GM21526 (cell line): Measurements from ENCODE around the gene MATCAP1.

ENCODE experiments used
- ATAC-seq: cut with Tn5 transposase; IDR thresholded peaks from one replicate; pipeline ENCODE4 v1.9.1; 2021; ENCODE audit warnings: moderate library complexity; ENCODE audit not compliant: unreplicated experiment, low FRiP score

MATCAP1 gene

GRCh38 chr16:67191995-67192681 lies 8.4 kb upstream of the MATCAP1 start, which contains the start of gene E2F4:
Gene E2F4 (plus strand): TSS chr16:67192155. CDS start chr16:67192228, 73 bp downstream.
- peak; percentile 73 for ATAC-seq

GRCh38 chr16:67191411-67191994 lies 7.7 kb upstream of the MATCAP1 start:
- ATAC-seq = no peak

GRCh38 chr16:67190448-67191399 lies 7.0 kb upstream of the MATCAP1 start:
- no peak for ATAC-seq

DNA sequence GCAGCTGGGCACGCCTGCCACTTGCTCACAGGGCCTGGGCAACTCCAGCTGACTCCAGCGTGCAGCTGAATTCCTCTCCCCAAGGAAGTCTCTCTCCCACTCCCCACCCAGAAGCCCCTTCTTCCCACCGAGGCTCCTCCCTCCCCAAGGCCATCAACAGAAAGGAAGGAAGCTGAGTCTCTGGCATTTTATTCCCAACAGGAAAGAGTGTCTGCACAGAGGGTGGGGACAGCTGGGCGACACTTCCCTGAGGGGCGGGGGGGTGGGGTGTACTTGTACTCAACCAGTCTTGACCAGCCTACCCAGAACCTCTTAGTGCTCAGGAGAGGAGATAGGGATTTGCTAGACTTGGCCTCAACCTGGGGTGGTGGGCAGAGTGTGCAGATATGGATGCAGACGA lies 6.3 kb upstream of the MATCAP1 start, which contains the start of gene EXOC3L1:
Gene EXOC3L1 (minus strand): TSS at position 96 of the 400 bp plus-strand sequence. CDS start 460 bp downstream, outside the sequence.
- ATAC-seq = no peak

GRCh38 chr16:67188798-67189197 lies 5.0 kb upstream of the MATCAP1 start:
- ATAC-seq = no peak

DNA sequence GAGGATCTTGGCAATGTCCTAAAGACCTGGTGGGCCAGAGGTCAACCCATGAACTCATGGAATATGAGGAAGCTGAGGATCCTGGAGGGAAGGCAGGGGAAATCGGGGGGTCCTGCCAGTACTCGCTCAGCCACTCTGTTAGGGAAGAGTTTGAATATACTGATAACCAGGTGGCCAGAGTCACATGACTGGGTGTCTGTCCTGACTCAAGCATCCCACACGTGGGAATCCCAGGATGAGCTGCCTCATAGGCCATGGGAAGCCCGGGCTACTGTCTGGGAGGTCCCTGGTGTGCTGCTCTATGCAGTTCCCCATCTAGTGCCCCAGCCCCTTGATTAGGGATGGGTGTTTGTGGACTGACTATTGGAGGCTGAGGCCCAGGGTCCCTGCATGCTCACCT lies 4.6 kb upstream of the MATCAP1 start:
- ATAC-seq = no peak

- ATAC-seq = no peak
These were observed 3.6 kb upstream of the MATCAP1 start for GRCh38 chr16:67187175-67187890.

DNA sequence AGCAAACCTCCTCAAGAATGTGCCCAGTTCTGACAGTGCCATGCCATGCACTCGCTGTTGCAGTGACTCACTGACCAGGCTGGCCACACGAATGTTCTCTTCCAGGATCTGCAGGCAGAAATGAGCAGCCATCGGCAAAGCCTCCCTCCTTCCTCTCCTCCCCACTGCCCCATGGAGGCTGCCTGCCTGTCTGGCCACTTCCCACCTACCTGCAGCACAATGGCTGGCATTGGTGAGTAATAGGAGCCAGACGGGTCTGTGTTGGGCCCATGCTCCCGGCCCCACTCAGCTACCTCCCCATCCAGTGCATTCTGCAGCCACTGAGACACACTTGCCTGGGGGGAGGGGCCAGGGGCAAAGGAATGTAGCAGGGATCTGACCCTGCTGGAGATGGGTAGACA lies 2.8 kb upstream of the MATCAP1 start:
- no peak for ATAC-seq

DNA sequence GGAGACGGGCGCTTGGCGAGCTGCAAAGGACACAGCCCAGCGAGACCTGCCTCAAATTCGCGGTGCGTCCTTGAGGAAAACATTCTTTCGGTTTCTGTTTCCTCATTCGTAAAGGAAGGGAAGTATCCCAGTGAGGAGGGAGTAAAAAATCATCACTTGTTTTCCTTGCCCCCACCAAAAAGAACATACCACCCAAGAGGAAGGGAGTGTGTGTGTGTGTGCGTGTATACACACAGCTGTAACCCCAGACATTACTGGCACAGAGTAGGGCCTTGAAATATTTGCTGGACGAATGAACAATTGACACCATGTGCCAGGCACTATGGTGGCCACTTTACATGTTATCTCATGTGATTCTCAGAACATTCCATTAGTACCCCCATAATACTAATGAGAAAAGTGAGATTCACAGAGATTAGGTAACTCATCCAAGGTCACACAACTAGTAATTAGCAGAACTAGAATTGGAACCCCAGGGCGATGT lies 1.9 kb upstream of the MATCAP1 start:
- no peak for ATAC-seq

- no peak for ATAC-seq
These were observed 1.4 kb upstream of the MATCAP1 start for GRCh38 chr16:67184995-67185650.

DNA sequence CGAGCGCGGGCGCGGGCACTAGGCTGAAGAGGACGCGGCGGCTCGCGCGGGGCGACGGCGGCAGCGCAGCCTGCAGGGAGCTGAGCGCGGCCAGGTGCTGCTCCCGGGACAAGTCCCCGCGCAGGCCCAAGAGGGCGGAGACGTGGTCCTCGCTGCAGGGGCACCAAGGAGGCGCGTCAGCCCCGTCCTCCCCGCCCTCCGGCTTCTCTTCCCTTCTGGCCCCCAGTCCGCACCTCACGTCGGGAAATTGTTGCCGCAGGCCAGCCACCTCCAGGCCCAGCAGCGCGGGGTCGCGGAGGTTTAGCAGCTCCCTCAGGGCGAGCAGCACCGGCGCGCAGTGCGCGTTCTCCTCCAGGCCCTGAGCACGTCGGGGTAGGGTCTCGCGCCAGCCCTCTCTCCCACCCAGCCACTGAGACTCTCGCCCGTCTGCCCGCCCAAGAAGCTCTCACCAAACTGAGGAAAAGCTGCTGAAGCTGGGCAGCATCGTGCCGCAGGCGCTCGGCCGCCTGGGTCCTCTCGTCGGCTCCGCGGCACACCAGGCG lies 761 bp upstream of the MATCAP1 start:
- ATAC-seq = peak; percentile 8

DNA sequence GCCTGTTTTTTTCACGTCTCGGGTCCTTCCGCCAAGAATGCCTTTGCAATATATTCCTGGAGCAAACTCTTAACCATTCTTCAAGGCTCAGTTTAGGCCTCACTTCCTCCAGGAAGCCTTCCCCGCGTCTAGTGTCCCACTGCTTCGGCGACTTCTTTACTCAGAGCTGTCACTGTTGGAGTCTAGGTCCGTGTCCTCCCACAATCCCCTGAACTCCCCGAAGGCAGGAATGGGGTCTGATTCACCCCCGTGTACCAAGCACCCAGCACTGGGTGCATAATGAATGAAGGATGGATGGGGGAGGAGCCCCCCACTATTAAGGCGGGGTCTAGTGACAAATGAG lies 508 bp downstream of the MATCAP1 start:
- ATAC-seq = no peak

DNA sequence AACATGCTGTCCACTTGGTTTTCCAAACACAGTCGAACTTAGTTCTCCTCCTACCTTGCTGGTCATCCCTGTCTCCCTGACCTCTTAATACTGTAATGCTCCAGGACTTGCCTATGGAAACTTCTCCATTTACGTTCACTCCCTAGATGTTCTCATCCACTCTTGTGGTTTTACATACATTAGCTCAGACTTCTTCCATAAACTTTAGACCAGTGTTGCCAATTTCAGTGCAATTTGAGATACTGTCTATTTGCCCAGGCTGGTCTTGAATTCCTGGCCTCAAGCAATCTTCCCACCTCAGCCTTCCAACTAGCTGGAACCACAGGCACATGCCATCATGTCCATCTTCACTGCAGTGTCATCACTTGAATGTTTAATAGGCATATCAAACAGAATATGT lies 1.5 kb downstream of the MATCAP1 start:
- no peak for ATAC-seq

DNA sequence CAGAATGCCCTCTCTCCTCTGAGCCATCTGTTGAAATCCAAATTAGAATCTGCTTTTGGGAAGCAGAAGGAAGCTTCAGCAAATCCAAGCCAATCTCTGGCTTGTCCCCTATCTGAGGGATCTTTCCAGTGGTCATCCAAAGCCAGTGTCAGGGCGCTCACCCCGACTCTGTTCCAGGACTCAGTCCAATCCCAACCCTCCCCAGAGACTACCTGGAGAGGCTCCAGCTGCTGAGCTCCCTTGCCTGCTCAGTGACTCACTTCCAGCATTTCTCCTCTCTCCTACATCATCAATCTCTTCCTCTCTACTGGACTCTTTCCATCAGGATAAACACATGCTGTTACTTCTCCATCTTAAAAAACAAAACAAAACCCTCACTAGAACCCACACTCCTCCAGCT lies 2.4 kb downstream of the MATCAP1 start:
- ATAC-seq = no peak

DNA sequence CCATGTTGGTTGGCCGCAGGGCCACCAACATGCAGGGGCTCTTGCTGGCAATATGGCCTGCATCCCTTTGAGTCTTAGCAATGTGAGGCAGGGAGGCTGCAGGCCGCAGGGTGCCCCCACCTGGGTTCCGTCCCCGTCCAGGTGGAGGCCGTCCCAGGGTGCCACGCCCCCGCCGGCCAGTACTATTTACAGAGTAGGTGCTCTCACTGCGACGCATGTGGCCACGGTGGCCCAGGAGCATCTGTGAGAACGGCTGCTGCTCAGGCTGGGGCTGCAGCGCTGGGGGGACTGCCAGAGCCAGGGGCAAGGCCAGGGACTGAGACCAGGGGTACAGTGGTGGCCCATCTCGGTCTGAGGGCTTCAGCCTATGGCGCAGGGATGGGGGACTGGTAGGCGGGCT lies 3.6 kb downstream of the MATCAP1 start:
- ATAC-seq = no peak

DNA sequence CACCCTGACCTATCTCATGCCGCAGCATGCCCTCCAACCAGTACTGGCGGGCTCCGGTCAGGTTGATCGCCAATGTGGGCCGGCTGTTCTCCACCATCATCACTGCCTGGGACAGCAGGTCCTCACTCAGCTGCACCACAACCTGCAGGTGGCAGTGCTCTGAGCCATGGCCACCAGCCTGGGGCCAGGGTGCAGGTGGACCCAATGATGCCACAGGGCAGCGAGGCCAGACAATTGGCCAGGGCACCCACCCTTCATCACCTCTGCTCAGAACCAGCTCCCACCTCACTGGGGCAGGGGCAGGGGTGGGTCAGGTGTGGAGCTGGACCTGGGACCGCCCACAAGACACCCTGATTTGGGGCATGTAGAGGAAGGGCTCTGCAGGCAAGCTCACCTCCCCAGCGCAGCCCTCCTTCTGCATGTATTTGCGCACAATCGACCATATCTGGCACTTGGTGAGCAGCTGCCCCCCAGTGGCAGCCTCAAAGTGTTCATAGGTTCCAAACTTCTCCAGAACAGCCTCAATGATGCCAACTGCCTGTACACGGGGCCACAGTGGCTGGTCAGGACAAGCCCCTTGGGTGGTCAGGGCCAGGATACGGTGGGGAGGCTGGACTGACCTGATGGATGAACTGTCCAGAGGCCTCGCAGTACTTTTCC lies 4.2 kb downstream of the MATCAP1 start:
- no peak for ATAC-seq

GRCh38 chr16:67177743-67178699 lies 5.7 kb downstream of the MATCAP1 start:
- ATAC-seq = no peak

GRCh38 chr16:67176662-67177061 lies 7.1 kb downstream of the MATCAP1 start:
- ATAC-seq = no peak
